Right renal pelvis (tissue), 4 donors: ENCODE results near the gene DYNLT1. TPM values are rescaled to one million over a fixed set of nuclear protein-coding genes. Genes with fewer than 3 reads are reported as not detected.
"Not testable (repeated sequence)": the region's sequence is repeated elsewhere in the genome, so short reads cannot be mapped to it uniquely, and the experiment has no call there.

ENCODE experiments used
- DNase-seq, 4 donors: peaks; one replicate each; pipeline ENCODE4 v3.0.0-alpha.2; 2013; ENCODE audit warnings: low read depth in 4 of 4, low spot score in 3 of 4, missing footprints in 1 of 4
- polyA plus RNA-seq, 4 donors: library from polyadenylated mRNA; unstranded; fragments of 120-200 nt; gene quantifications; one replicate each; pipeline ENCODE4 v1.2.1, GENCODE V29; 2013; ENCODE audit not compliant: insufficient read length in 4 of 4

Gene DYNLT1
- 100 to 1,000 TPM; 166 to 182 (median 170) TPM for polyA plus RNA-seq

- peak; percentile 88 to 92 (median 89) for DNase-seq
Observed at GRCh38 chr6:158644231-158645063, at the start of gene DYNLT1. TSS of gene DYNLT1 (minus strand) at chr6:158644743. CDS start at chr6:158644708, 35 bp downstream.

- no peak for DNase-seq
Observed at GRCh38 chr6:158688860-158689259, 44.3 kb upstream of the DYNLT1 start.

GRCh38 chr6:158687506-158687905 lies 43.0 kb upstream of the DYNLT1 start:
- DNase-seq = no peak

GRCh38 chr6:158686791-158687381 lies 42.3 kb upstream of the DYNLT1 start:
- no peak for DNase-seq

GRCh38 chr6:158686311-158686710 lies 41.8 kb upstream of the DYNLT1 start:
- DNase-seq = no peak

GRCh38 chr6:158684745-158685324 lies 40.3 kb upstream of the DYNLT1 start:
- no peak for DNase-seq

GRCh38 chr6:158684311-158684710 lies 39.8 kb upstream of the DYNLT1 start:
- no peak for DNase-seq

- no peak for DNase-seq
Observed at GRCh38 chr6:158680481-158680880, 35.9 kb upstream of the DYNLT1 start.

- DNase-seq = no peak
Observed at GRCh38 chr6:158680015-158680414, 35.5 kb upstream of the DYNLT1 start.

- no peak for DNase-seq
Observed at GRCh38 chr6:158677906-158678578, 33.5 kb upstream of the DYNLT1 start.

GRCh38 chr6:158677094-158677493 lies 32.6 kb upstream of the DYNLT1 start:
- not testable (repeated sequence) for DNase-seq

GRCh38 chr6:158674342-158675131 lies 30.0 kb upstream of the DYNLT1 start:
- DNase-seq = no peak

- DNase-seq = no peak
Observed at GRCh38 chr6:158672726-158673125, 28.2 kb upstream of the DYNLT1 start.

- DNase-seq = not testable (repeated sequence)
Observed at GRCh38 chr6:158672119-158672518, 27.6 kb upstream of the DYNLT1 start.

GRCh38 chr6:158669145-158670035 lies 24.8 kb upstream of the DYNLT1 start:
- DNase-seq = no peak

- no peak for DNase-seq
Observed at GRCh38 chr6:158668707-158669103, 24.2 kb upstream of the DYNLT1 start.

GRCh38 chr6:158667360-158667981 lies 22.9 kb upstream of the DYNLT1 start:
- DNase-seq = no peak

- no peak for DNase-seq
Observed at GRCh38 chr6:158666628-158667359, 22.3 kb upstream of the DYNLT1 start.
